ENCODE data around the gene PLA2G4C.

DNA sequence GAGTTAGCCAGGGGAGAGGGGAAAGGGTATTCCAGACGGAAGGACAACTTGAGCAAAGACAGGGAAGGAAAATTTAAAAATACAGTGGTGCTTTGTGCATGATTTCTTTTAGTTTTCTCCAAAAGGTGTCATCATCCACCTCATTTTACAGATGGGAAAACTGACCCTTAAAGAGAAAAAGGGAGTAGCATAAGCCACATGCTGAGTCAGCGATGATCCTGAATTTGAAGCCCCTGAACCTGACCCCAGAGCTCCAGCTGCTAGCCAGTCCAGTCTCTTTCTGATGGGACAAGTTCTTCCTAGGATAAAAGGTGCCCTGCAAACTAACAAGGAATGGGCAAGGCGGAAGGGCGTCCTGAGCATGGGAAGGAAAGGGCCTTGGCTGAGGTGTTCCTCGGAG lies 77.0 kb downstream of the PLA2G4C start:
- TF ChIP-seq, protein P1, sequence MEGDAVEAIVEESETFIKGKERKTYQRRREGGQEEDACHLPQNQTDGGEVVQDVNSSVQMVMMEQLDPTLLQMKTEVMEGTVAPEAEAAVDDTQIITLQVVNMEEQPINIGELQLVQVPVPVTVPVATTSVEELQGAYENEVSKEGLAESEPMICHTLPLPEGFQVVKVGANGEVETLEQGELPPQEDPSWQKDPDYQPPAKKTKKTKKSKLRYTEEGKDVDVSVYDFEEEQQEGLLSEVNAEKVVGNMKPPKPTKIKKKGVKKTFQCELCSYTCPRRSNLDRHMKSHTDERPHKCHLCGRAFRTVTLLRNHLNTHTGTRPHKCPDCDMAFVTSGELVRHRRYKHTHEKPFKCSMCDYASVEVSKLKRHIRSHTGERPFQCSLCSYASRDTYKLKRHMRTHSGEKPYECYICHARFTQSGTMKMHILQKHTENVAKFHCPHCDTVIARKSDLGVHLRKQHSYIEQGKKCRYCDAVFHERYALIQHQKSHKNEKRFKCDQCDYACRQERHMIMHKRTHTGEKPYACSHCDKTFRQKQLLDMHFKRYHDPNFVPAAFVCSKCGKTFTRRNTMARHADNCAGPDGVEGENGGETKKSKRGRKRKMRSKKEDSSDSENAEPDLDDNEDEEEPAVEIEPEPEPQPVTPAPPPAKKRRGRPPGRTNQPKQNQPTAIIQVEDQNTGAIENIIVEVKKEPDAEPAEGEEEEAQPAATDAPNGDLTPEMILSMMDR (IDR thresholded peaks at IDR 0.05), result no peak
- no peak for TF ChIP-seq POLR2A (IDR thresholded peaks at IDR 0.05)

Measured in gastroesophageal sphincter (tissue), 3 donors.